ENCODE data around the gene HADHA. TPM values are rescaled to one million over a fixed set of nuclear protein-coding genes. Genes with fewer than 3 reads are reported as not detected.

Gene HADHA
- total RNA-seq, 1 experiment from 2014 or later = 112 TPM

- Mint-ChIP-seq H3K36me3 (ENCODE audit: insufficient read depth in 1 of 3, low read depth in 3 of 3) (peaks cover 5 to 19% (median 9%) of the 10 kb centered on the region in 3 experiments), H3K27me3 (ENCODE audit: low read depth) (peaks cover 23% of the 10 kb centered on the region), H3K27ac (no peak overlapping the region), H3K4me1 (peaks cover 26 to 36% of the 10 kb centered on the region in 2 experiments), H3K9me3 (no peaks in the 10 kb centered on the region; a peak in 1 of 5 replicates), H3K4me3 (no peak overlapping the region)
- Histone ChIP-seq H3K9ac (ENCODE audit: extremely low read depth, insufficient read length, low read length) (no peak overlapping the region), H3K79me2 (ENCODE audit: insufficient read depth, low read length) (no peaks in the 10 kb centered on the region), H2AK5ac (ENCODE audit: insufficient read length, low read length) (no peak overlapping the region), H2BK120ac (ENCODE audit: low read depth, low read length, poor library complexity, severe bottlenecking) (no peak overlapping the region), H4K5ac (ENCODE audit: insufficient read length, low read depth, low read length) (no peak overlapping the region), H4K91ac (ENCODE audit: insufficient read length, low read depth, low read length) (no peak overlapping the region), H2BK12ac (ENCODE audit: insufficient read length, low read depth, low read length) (no peak overlapping the region), H3K18ac (ENCODE audit: insufficient read length, low read depth, low read length) (no peak overlapping the region), H3K4ac (ENCODE audit: low read depth, low read length) (no peak overlapping the region), H2BK5ac (ENCODE audit: insufficient read length, low read length) (no peak overlapping the region), H3K27ac (ENCODE audit: insufficient read length, low read depth, low read length) (no peak overlapping the region), H3K4me2 (ENCODE audit: insufficient read depth, insufficient read length, low read length) (no peak overlapping the region), H3K23ac (ENCODE audit: insufficient read length, low read depth, low read length) (no peak overlapping the region), H3K79me1 (ENCODE audit: insufficient read depth, low read depth, low read length, poor library complexity, severe bottlenecking) (no peaks in the 10 kb centered on the region), H3K56ac (ENCODE audit: insufficient read length, low read depth, low read length) (no peak overlapping the region), H3K14ac (ENCODE audit: insufficient read depth, low read length) (no peak overlapping the region), H3T11ph (ENCODE audit: low read length) (no peak overlapping the region), H3K4me1 (ENCODE audit: insufficient read depth, low read length) (no peaks in the 10 kb centered on the region; the same call in 1 of the 2 replicates), H3K23me2 (ENCODE audit: insufficient read length, low read depth, low read length, poor library complexity, severe bottlenecking) (peaks cover 22% of the 10 kb centered on the region), H4K20me1 (ENCODE audit: control insufficient read depth, insufficient read depth, insufficient read length) (no peaks in the 10 kb centered on the region), H3K27me3 (ENCODE audit: insufficient read depth, low read length) (no peaks in the 10 kb centered on the region), H2BK20ac (ENCODE audit: low read depth, low read length, poor library complexity, severe bottlenecking) (no peak overlapping the region), H2AFZ (ENCODE audit: low read length) (no peak overlapping the region), H4K8ac (replicated peaks; ENCODE audit: insufficient read length, low read depth, low read length) (no peak overlapping the region), H3K9me3 (ENCODE audit: control insufficient read depth, low read depth, low read length) (no peaks in the 10 kb centered on the region), H2BK15ac (ENCODE audit: low read depth, low read length) (no peak overlapping the region)
- no peak for TF ChIP-seq CTCF (conservative IDR thresholded peaks at IDR 0.05)
- no peak for DNase-seq
- WGBS (ENCODE audit: extremely low coverage, insufficient read length, low lambda C conversion rate) = no CpG with 5 or more reads among the region's 7 CpGs
Measured at GRCh38 chr2:26177122-26177521, 67.3 kb downstream of the HADHA start.

All from H9 (cell line).